22Rv1 (cell line): Measurements from ENCODE around the gene ALDH1L1.

Source experiments
- ZFX ChIP-seq: fragments of 450-650 bp; IDR thresholded peaks from 2 replicates; pipeline ENCODE4 v1.6.1; 2017; ENCODE audit warnings: antibody characterized with exemption, borderline replicate concordance
- TF ChIP-seq, protein P1 (sequence below): fragments of 450-650 bp; IDR thresholded peaks from 2 replicates; pipeline ENCODE4 v1.5.1; 2017; ENCODE audit warnings: mild to moderate bottlenecking

DNA sequence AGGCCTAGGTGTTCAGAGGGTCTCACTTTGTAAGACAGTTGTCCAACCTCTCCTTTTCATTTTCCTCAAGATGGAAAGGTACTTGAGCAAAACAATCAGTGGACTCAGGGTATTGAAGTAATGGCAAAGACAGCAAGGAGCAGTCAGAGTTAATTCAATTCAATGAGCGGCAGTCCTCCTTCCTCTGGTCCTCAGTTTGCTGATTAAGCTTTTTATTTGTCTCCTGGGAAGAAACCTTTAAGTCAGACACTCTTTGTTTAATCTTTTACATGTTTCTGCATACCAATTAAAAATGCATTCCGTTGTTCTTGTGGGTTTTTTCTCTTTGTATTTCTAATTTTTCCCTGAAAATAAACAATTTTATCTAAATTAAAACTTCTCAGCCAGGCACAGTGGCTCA is 18.9 kb upstream of the ALDH1L1 start:
- TF ChIP-seq, protein P1, sequence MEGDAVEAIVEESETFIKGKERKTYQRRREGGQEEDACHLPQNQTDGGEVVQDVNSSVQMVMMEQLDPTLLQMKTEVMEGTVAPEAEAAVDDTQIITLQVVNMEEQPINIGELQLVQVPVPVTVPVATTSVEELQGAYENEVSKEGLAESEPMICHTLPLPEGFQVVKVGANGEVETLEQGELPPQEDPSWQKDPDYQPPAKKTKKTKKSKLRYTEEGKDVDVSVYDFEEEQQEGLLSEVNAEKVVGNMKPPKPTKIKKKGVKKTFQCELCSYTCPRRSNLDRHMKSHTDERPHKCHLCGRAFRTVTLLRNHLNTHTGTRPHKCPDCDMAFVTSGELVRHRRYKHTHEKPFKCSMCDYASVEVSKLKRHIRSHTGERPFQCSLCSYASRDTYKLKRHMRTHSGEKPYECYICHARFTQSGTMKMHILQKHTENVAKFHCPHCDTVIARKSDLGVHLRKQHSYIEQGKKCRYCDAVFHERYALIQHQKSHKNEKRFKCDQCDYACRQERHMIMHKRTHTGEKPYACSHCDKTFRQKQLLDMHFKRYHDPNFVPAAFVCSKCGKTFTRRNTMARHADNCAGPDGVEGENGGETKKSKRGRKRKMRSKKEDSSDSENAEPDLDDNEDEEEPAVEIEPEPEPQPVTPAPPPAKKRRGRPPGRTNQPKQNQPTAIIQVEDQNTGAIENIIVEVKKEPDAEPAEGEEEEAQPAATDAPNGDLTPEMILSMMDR: no peak
- TF ChIP-seq ZFX: no peak
